ENCODE results near the gene DNM2.

DNA sequence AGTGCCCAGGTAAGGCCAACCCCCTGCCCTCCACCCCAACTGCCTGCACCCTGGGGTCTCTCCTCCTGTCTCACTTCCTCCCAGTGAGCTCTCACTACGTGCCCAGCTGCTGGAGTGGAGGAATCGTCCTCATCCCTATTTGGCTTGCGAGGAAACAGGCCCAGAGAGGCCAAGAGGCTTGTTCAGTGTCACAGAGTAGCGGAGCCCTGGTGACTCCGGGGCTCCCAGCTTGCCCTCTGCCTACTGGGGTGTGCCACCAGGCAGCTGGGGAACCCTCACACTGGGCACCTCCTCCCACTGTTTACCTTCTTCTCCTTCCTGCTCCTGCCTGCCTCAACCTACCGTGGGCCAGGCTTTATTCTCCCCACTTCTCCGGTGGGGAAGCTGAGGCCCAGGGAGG, 112.5 kb downstream of the DNM2 start:
- TF ChIP-seq, protein P1, sequence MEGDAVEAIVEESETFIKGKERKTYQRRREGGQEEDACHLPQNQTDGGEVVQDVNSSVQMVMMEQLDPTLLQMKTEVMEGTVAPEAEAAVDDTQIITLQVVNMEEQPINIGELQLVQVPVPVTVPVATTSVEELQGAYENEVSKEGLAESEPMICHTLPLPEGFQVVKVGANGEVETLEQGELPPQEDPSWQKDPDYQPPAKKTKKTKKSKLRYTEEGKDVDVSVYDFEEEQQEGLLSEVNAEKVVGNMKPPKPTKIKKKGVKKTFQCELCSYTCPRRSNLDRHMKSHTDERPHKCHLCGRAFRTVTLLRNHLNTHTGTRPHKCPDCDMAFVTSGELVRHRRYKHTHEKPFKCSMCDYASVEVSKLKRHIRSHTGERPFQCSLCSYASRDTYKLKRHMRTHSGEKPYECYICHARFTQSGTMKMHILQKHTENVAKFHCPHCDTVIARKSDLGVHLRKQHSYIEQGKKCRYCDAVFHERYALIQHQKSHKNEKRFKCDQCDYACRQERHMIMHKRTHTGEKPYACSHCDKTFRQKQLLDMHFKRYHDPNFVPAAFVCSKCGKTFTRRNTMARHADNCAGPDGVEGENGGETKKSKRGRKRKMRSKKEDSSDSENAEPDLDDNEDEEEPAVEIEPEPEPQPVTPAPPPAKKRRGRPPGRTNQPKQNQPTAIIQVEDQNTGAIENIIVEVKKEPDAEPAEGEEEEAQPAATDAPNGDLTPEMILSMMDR (IDR thresholded peaks at IDR 0.05; ENCODE audit: low read depth, low read length), result no peak
- TF ChIP-seq EZH2phosphoT487 (IDR thresholded peaks at IDR 0.05; ENCODE audit: low read depth), result no peak

Data from OCI-LY3 (cell line).